Activated CD4-positive, alpha-beta T cell treated with anti-CD3 and anti-CD28 coated beads for 1 hour (primary cell): ENCODE results near the gene EXOSC10.
A peak's percentile ranks its signal among the peaks of the same experiment; 100 is the strongest.
"Not testable (repeated sequence)": the region's sequence is repeated elsewhere in the genome, so short reads cannot be mapped to it uniquely, and the experiment has no call there.

ENCODE experiments used
- DNase-seq: peaks from one replicate; pipeline ENCODE4 v3.0.0-alpha.2; 2020

Gene EXOSC10

GRCh38 chr1:11059968-11060830, 39.5 kb downstream of the EXOSC10 start, which contains the start of gene SRM:
Gene SRM (minus strand): TSS chr1:11060018. CDS start chr1:11059943, 75 bp downstream.
- peak; percentile 84 for DNase-seq

GRCh38 chr1:11059155-11059967, 40.3 kb downstream of the EXOSC10 start:
- DNase-seq, result no peak

GRCh38 chr1:11058595-11059154, 41.0 kb downstream of the EXOSC10 start:
- DNase-seq, result no peak

GRCh38 chr1:11058026-11058425, 41.6 kb downstream of the EXOSC10 start:
- no peak for DNase-seq

GRCh38 chr1:11057477-11057876, 42.2 kb downstream of the EXOSC10 start:
- DNase-seq, result no peak

- DNase-seq, result no peak
Observed at GRCh38 chr1:11056504-11056903, 43.2 kb downstream of the EXOSC10 start.

GRCh38 chr1:11055676-11056075, 44.0 kb downstream of the EXOSC10 start:
- DNase-seq, result no peak

- no peak for DNase-seq
Observed at GRCh38 chr1:11054666-11055065, 45.0 kb downstream of the EXOSC10 start.

GRCh38 chr1:11054181-11054580, 45.5 kb downstream of the EXOSC10 start:
- DNase-seq, result no peak

GRCh38 chr1:11053758-11054137, 45.9 kb downstream of the EXOSC10 start:
- DNase-seq, result no peak

- no peak for DNase-seq
Observed at GRCh38 chr1:11052839-11053757, 46.6 kb downstream of the EXOSC10 start.

GRCh38 chr1:11051781-11052511, 47.7 kb downstream of the EXOSC10 start:
- DNase-seq, result no peak

- not testable (repeated sequence) for DNase-seq
Observed at GRCh38 chr1:11051121-11051520, 48.5 kb downstream of the EXOSC10 start.

- DNase-seq, result no peak
Observed at GRCh38 chr1:11046625-11047365, 52.9 kb downstream of the EXOSC10 start, which contains the start of gene MASP2. Gene MASP2 (minus strand): TSS chr1:11047239. CDS start chr1:11047207, 32 bp downstream.

- no peak for DNase-seq
Observed at GRCh38 chr1:11046270-11046566, 53.5 kb downstream of the EXOSC10 start.

GRCh38 chr1:11045428-11046269, 54.0 kb downstream of the EXOSC10 start:
- no peak for DNase-seq

GRCh38 chr1:11044849-11045427, 54.7 kb downstream of the EXOSC10 start:
- no peak for DNase-seq

GRCh38 chr1:11044086-11044848, 55.4 kb downstream of the EXOSC10 start:
- no peak for DNase-seq
